Measurements from ENCODE around the gene PRDX2.
A peak's percentile ranks its signal among the peaks of the same experiment; 100 is the strongest.
"Not testable (repeated sequence)": the region's sequence is repeated elsewhere in the genome, so short reads cannot be mapped to it uniquely, and the experiment has no call there.

Gene PRDX2

DNA sequence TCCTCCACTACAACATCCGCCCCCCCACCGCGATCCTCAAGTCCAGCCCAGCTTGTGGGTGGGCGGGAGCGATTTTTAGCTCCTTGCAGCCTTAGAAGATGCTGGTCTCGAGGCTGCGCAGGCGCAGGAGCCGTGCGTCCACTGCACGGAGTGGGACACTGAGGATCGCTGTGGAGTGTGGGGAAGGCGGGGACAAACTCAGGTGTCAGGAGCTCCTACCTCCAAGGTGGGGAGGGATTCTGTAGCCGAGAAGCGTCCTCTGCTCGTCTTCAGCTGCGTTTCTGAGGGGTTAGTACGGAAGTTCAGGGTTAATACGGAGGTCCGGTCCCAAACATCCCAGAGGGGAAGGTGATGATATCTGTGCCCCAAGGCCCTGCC, 33.0 kb upstream of the PRDX2 start, which contains the start of gene RTBDN:
TSS of gene RTBDN (minus strand) at position 14 of the 378 bp plus-strand sequence. CDS start 4,600 bp downstream, outside the sequence.
- TF ChIP-seq, protein P1, sequence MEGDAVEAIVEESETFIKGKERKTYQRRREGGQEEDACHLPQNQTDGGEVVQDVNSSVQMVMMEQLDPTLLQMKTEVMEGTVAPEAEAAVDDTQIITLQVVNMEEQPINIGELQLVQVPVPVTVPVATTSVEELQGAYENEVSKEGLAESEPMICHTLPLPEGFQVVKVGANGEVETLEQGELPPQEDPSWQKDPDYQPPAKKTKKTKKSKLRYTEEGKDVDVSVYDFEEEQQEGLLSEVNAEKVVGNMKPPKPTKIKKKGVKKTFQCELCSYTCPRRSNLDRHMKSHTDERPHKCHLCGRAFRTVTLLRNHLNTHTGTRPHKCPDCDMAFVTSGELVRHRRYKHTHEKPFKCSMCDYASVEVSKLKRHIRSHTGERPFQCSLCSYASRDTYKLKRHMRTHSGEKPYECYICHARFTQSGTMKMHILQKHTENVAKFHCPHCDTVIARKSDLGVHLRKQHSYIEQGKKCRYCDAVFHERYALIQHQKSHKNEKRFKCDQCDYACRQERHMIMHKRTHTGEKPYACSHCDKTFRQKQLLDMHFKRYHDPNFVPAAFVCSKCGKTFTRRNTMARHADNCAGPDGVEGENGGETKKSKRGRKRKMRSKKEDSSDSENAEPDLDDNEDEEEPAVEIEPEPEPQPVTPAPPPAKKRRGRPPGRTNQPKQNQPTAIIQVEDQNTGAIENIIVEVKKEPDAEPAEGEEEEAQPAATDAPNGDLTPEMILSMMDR (IDR thresholded peaks at IDR 0.05): no peak
- no peak for TF ChIP-seq ZFX (IDR thresholded peaks at IDR 0.05; ENCODE audit: borderline replicate concordance)
- H3K27ac ChIP-seq: peak within 1 kb of the TSS; percentile 69

DNA sequence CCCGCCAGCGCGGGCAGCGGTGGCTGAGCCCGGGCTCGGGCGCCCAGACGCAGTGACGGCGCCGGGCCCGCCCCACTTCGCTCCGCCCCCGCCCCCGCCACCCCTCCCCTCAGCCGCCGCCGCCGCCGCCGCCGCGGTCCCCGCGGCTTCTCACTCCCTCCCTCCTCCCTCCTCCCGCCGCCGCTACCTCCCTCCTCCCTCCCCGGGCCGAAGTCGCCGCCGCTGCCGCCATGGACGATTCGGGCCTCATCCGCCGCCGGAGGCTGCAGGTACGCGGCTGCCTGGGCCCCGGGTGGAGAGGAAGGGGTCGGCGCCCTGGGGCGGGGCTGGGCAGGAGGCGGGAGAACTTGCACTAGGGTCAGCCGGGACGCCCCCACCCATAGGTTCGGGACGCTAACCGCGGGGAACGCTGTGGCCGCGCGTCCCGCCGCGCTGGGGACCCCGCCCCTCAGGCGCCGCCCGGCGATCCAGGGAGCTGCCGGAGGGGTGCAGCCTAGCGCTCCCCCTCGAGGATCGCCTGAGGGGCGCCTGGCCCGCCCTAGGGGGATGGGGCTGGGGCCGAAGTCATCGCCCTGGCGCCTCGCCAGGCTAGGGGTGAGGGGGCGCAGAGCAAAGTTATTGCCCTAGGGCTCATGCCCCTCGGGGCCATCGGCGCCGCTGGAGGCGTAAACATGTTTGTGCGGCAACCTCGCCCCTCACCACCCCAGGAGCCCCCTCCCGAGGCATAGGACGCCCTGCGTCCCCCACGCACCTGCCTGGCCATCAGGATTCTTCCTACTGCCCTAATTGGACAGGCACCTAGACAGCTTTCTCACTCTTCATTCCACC, 32.4 kb upstream of the PRDX2 start:
- peak overlapping the region; percentile 69 for H3K27ac ChIP-seq
- TF ChIP-seq ZFX (IDR thresholded peaks at IDR 0.05; ENCODE audit: borderline replicate concordance): no peak
- TF ChIP-seq, protein P1 (IDR thresholded peaks at IDR 0.05): no peak

DNA sequence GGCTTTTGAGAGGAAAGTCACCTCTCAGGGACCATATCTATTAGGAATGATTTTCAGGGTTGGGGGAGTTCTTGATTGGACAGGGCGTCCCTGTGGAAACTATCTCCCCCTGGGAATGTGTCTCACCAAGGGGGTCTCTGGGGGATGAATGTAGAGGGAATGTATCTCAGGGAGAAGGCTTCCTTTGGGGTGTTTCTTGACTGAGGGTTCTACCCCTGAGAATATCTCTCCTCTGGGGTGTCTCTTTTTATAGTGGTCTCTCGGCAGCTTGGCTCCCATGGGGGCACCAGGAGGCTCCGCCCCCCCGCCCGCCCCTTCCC, 31.8 kb upstream of the PRDX2 start:
- peak overlapping the region; percentile 69 for H3K27ac ChIP-seq

DNA sequence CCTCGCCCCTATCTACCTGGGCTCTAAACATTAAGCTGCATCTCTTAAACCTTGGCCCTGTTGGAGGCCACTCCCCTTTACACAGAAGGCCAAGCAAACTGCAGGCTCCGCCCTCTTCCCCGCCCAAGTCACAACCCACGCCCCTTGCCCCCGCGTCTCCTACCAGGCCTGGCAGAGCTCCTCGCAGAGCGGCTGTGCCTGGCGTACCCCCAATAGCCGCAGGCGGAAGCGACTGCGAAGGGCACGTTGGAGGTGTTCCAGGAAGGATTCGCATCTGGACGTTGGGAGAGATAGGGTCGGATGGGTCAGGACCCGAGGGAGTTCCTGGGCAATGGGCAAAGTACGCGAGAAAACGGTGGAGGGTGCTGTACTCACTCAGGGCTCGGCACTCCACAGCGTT, 26.9 kb upstream of the PRDX2 start:
- peak overlapping the region; percentile 51 for H3K27ac ChIP-seq
- TF ChIP-seq ZFX (IDR thresholded peaks at IDR 0.05; ENCODE audit: borderline replicate concordance): no peak
- TF ChIP-seq, protein P1 (IDR thresholded peaks at IDR 0.05): no peak; the same call in 1 of the 2 replicates

More for the DNA sequence above, 31.8 kb upstream of the PRDX2 start:
- TF ChIP-seq, protein P1 (IDR thresholded peaks at IDR 0.05): no peak
- no peak for TF ChIP-seq ZFX (IDR thresholded peaks at IDR 0.05; ENCODE audit: borderline replicate concordance)

DNA sequence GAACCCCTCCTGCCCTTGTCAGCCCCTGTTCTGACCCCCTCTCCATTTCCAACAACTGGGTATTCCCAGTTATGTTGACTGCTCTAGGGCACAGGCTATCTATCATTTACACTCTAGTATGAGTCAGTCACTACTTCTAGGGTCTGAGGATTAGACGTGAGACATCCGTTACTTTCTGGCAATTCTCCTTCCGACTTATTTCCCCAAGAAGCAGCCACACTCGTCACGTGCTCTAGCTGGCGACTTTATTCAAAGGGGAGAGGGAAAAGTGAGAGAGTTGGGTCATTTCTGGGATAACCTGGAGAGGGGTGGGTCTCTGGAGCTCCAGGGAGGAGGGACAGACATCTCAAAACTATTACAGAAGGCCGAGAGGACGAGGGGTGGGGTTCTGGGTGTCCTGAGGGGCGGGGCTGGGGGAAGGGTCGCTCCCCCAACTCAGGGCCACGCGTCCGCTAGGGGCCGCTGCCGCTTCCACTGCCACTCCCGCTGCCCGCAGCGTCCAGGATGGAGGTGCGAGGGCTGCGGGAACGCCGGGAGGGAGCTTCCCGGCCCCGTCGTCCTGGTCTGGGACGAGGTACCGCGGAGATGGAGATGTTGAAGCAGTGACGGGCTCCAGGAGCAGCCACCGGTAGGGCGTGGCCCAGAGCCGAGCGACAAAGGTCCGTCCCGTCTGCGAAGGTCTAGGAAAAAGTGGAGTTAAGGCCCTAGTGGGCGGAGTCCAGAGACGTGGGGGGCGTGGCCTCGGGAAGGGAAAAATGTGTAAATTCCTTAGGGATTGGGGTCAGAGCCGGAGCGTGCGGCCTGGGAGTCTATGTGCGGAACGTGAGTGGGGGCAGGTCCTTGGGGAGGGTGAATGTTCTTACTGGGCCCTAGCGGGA, 23.9 kb upstream of the PRDX2 start:
- TF ChIP-seq, protein P1 (IDR thresholded peaks at IDR 0.05): peak; percentile 86
- TF ChIP-seq ZFX (IDR thresholded peaks at IDR 0.05; ENCODE audit: borderline replicate concordance): no peak
- no peak overlapping the region for H3K27ac ChIP-seq

DNA sequence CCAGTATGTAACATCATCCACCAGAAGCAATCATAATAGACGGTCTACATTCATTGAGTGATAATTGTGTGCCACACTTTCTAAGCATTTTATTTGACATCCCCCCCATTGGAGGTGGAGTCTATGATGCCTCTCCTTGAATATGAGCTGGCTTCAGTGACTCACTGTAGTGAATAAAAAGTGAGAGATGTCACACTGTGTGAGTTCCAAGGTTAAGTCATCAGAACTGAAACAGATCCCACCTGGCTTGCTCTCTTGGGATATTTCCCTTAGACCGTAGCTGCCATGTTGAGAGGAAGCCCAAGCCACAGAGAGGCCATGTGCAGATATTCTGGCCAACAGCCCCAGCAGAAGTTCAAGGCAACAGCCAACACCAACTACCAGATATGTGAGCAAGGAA, 20.2 kb upstream of the PRDX2 start:
- no peak overlapping the region for H3K27ac ChIP-seq
- TF ChIP-seq, protein P1 (IDR thresholded peaks at IDR 0.05): no peak
- no peak for TF ChIP-seq ZFX (IDR thresholded peaks at IDR 0.05; ENCODE audit: borderline replicate concordance)

DNA sequence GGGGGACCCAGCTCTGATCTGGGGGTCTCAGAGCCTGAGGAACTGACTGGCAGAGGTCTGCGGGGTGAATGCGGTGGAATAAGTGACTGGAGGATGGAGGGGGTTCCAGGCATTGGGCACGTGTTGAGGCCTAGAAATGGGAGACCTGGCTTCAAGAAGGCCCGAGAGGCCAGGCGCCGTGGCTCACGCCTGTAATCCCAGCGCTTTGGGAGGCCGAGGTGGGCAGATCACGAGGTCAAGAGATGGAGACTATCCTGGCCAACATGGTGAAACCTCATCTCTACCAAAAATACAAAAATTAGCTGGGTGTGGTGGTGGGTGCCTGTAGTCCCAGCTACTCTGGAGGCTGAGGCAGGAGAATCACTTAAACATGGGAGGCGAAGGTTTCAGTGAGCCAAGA, 16.2 kb upstream of the PRDX2 start:
- H3K27ac ChIP-seq: not testable (repeated sequence)

DNA sequence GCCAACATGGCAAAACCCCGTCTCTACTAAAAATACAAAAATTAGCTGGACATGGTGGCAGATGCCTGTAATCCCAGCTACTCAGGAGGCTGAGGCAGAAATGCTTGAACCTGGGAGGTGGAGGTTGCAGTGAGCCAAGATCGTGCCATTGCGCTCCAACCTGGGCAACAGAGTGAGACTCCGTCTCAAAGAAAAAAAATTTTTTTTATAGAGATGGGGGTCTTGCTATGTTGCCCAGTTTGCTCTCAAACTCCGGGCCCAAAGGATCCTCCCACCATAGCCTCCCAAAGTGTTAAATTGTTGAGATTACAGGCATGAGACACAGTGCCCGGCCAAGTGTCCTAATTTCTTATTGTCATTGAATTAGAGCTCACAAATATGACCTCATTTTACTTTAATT, 15.6 kb upstream of the PRDX2 start:
- not testable (repeated sequence) for H3K27ac ChIP-seq
